Right cardiac atrium (tissue), 5 donors: ENCODE data around the gene TRIP4. TPM values are rescaled to one million over a fixed set of nuclear protein-coding genes. Genes with fewer than 3 reads are reported as not detected.

Source experiments
- ATAC-seq, 2 donors: fragments of 200-7000 bp; cut with Tn5 transposase; one replicate each; pipeline versions ENCODE4 v1.8.0 to v1.9.1; 2020; ENCODE audit warnings: moderate library complexity in 2 of 2, mild to moderate bottlenecking in 1 of 2
- DNase-seq, 3 donors: peaks; one replicate each; pipeline ENCODE4 v3.0.0-alpha.2; 2020
- H3K27ac ChIP-seq: one replicate; pipeline ENCODE4 v1.5.1; 2013; ENCODE audit warnings: mild to moderate bottlenecking, low read length, control low read depth, moderate library complexity
- H3K27me3 ChIP-seq: one replicate; pipeline ENCODE4 v1.6.1; 2013; ENCODE audit not compliant: control insufficient read depth, insufficient read depth
- H3K4me1 ChIP-seq: one replicate; pipeline ENCODE4 v1.6.1; 2013; ENCODE audit warnings: low read length; ENCODE audit not compliant: control insufficient read depth, insufficient read depth
- H3K4me3 ChIP-seq: one replicate; pipeline ENCODE4 v1.5.1; 2013; ENCODE audit warnings: low read length, control low read depth
- H3K9me3 ChIP-seq: one replicate; pipeline ENCODE4 v1.6.1; 2013; ENCODE audit warnings: low read length; ENCODE audit not compliant: control insufficient read depth
- WGBS: extraction: QIAGEN DNeasy Blood & Tissue Kit; methylation state at CpG from one replicate; pipeline ENCODE4 v1.1.7; 2013; 5-methylcytosine and 5-hydroxymethylcytosine counted together
- intact Hi-C, 4 donors: fragments of 100-400 bp; cut with DNase I; formaldehyde crosslinking; loops; one replicate each; pipeline versions ENCODE4 v1.11.0 to v1.14.0; 2022 to 2023
- polyA plus RNA-seq: library from polyadenylated mRNA; stranded (reverse); fragments of 200-250 nt; gene quantifications from one replicate; pipeline ENCODE4 v1.2.3, GENCODE V29; 2013
- total RNA-seq, 4 donors: library from RNA; stranded (reverse); fragmentation: NEBNext Ultra II Directional; extraction: Animal tissue kit (Norgen Biotek cat#: 25700); gene quantifications; one replicate each; pipeline ENCODE4 v1.2.1, GENCODE V29; 2021
- donor health status: healthy with polysubstance abuse.
- donor health status: DM: no; HTN: yes; CAD: no.
- donor health status: DM: no; HTN: no; CAD: no.
- donor health status: DM: no; HTN: yes; CAD: no; lungs with severe emphysema.
- donor health status: DM: yes; HTN: yes; CAD: no.

The TRIP4 gene
- total and polyA plus RNA-seq, 5 donors = 11.7 to 20.1 (median 18.3) TPM

DNA sequence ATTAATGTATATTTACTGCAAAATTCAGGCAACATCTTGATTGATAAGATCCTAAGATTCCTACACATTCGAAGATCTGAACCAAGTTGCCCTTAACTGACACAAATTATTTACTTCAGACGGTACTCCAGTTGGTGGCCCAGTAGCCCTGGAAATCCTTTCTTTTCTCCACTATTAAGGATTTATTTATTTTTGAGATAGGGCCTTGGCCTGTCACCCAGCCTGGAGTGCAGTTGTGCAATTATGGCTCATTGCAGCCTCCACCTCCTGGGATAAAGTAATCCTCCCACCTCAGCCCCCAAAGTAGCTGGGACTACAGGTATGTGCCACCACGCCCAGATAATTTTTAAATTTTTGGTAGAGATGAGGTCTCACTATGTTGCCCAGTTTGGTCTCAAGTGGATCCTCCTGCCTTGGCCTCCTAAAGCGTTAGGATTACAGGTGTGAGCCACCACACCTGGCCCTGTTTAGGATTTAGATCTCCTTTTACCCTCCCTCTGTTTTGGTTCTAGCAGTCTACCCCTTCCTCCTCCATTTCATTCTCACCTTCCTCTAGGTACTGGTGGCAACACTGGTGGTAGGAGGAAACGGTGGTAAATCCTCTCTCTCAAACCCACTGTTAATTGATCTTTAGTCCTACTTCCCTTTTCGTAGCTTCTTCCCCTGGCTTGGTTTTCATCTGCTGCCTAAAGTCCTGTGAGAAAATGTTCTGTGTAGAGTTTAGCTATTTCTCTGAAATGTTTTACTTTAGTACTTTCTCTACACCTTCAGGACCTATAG lies 60.1 kb downstream of the TRIP4 start:
- ATAC-seq (no peak), DNase-seq (no peak)
- H3K27me3 ChIP-seq = no peaks in the 10 kb centered on the region
- H3K4me3 ChIP-seq = no peak overlapping the region
- 89% methylated on average over 6 of the region's 6 CpGs for WGBS
- H3K9me3 ChIP-seq = no peaks in the 10 kb centered on the region
- intact Hi-C loops = no loop called here
- no peak overlapping the region for H3K27ac ChIP-seq
- H3K4me1 ChIP-seq = no peaks in the 10 kb centered on the region

DNA sequence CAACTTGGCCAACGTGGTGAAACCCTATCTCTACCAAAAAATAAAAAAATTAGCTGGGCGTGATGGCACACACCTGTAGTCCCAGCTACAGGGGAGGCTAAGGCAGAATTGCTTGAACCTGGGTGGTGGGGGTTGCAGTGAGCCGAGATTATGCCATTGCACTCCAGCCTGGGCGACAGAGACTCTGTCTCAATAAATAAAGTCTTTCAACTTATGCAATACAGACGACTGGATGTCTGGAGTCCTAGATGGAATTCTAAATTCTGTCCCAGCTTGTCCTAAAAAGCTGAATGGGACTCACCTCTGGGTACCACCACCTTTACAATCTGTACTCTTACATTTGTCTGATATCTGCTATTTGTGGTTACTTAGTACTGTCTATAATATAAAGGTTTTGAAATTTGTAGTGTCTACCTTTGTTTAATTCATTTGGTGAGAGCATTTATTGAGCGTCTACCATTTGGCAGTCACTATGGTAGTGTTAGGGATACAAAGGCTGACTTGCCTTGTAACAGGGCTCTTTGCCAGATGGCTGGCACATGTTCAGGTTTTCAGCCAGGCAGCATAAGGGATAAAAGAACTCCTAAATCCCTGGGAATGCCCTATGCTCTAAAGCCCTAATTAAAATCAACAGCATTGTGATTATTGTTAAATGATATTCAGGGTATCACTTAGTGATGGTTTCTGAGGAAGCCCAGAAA lies 65.5 kb downstream of the TRIP4 start:
- intact Hi-C loops = loop anchor here in 1 of 4 donors (10.0 kb wide), 1 partner anchor 192 kb away; no protein-coding TSS in a partner anchor
- ATAC-seq = no peak
- no peaks in the 10 kb centered on the region for H3K4me1 ChIP-seq

DNA sequence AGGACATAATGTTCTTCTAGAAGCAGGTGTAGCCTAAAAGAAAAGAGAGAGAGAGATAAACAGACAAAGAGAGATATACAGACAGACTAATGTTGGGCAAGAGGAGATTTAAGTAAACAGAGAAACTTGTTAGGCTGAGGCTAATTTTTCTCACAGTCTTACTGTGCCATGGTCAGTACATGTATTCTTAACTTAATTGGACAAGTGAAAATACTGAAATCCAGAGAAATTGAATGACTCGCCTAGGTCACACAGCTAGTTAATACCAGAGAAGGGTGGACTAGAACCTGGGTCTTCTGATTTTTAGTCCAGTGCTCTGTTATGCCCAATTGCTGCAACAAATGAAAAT lies 66.0 kb downstream of the TRIP4 start:
- H3K27me3 ChIP-seq = no peaks in the 10 kb centered on the region
- H3K4me1 ChIP-seq = no peaks in the 10 kb centered on the region
- H3K4me3 ChIP-seq = no peak overlapping the region
- no peak for ATAC-seq
- H3K9me3 ChIP-seq = no peaks in the 10 kb centered on the region
- 95% methylated on average over 1 of the region's 1 CpG for WGBS
- intact Hi-C loops = loop anchor here in 1 of 4 donors (10.0 kb wide), 1 partner anchor 191 kb away; no protein-coding TSS in a partner anchor
- H3K27ac ChIP-seq = no peak overlapping the region
- DNase-seq = no peak

More for the DNA sequence above, 65.5 kb downstream of the TRIP4 start:
- no peak overlapping the region for H3K4me3 ChIP-seq
- H3K27ac ChIP-seq = no peak overlapping the region
- H3K27me3 ChIP-seq = no peaks in the 10 kb centered on the region
- 70% methylated on average over 6 of the region's 6 CpGs for WGBS
- no peaks in the 10 kb centered on the region for H3K9me3 ChIP-seq
- peak; percentile 35 to 76 (median 58) for DNase-seq

- Histone ChIP-seq H3K9me3 (no peaks in the 10 kb centered on the region), H3K4me3 (no peak overlapping the region), H3K27me3 (no peaks in the 10 kb centered on the region), H3K4me1 (no peaks in the 10 kb centered on the region), H3K27ac (no peak overlapping the region)
- intact Hi-C loops = loop anchor here in 1 of 4 donors (10.0 kb wide), 1 partner anchor 191 kb away; no protein-coding TSS in a partner anchor
- DNase-seq = no peak
- ATAC-seq = no peak
These were observed 66.6 kb downstream of the TRIP4 start for GRCh38 chr15:64454282-64454681.

DNA sequence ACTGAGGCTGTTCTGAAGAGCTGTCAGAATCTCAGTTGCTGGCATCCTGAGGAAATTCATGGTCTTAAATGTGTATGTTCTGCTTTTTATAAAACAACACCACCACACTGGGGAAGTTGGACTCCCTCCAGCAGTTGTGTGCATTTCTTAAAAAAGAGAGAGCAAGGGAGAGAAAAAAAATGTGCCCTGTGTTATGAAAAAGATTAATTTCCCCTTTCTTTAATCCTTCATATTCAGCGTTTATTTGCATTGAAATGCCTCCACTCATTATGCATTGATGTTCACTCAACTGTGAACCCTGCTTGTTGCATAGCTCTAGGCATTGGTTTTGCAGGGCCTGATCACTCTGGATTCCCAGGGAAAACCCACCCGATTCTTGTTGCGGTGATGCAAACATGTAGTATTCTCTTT lies 68.3 kb downstream of the TRIP4 start:
- ATAC-seq (no peak), DNase-seq (peak in 2 of 3 donors; percentile 33 to 64)
- H3K9me3 ChIP-seq = no peaks in the 10 kb centered on the region
- no peak overlapping the region for H3K27ac ChIP-seq
- no peaks in the 10 kb centered on the region for H3K27me3 ChIP-seq
- H3K4me3 ChIP-seq = no peak overlapping the region
- no peaks in the 10 kb centered on the region for H3K4me1 ChIP-seq
- 64% methylated on average over 3 of the region's 3 CpGs for whole genome bisulfite sequencing
- intact Hi-C loops = loop anchor here in 1 of 4 donors (10.0 kb wide), 1 partner anchor 189 kb away; no protein-coding TSS in a partner anchor

DNA sequence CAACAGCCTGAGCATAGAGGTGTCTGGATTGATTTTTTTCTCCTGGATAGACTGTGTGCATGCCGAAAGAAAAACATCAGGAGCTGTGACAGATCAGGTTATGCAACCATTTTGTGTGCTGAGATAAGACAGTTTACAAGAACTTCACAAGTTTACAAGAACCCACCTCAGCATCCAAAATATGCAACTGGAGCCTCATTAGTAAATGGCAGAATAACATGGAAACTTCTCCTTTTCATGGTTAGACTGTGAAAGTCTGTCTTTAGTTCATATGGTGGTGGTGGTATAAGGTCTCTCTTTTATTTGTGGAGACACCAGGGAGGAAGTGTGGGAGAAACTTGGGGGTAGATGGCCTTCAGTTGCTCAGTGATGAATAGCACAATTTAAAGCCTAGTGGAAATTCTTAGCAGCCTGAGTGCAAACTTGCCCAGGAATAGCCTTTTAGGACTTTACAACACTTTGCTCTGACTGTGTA lies 69.0 kb downstream of the TRIP4 start:
- DNase-seq (no peak), ATAC-seq (no peak)
- H3K4me1 ChIP-seq = peaks cover 1% of the 10 kb centered on the region
- no peaks in the 10 kb centered on the region for H3K27me3 ChIP-seq
- no peak overlapping the region for H3K4me3 ChIP-seq
- intact Hi-C loops = loop anchor here in 1 of 4 donors (10.0 kb wide), 1 partner anchor 188 kb away; no protein-coding TSS in a partner anchor
- no peak overlapping the region for H3K27ac ChIP-seq
- no peaks in the 10 kb centered on the region for H3K9me3 ChIP-seq
- WGBS = 55% methylated on average over 1 of the region's 1 CpG

DNA sequence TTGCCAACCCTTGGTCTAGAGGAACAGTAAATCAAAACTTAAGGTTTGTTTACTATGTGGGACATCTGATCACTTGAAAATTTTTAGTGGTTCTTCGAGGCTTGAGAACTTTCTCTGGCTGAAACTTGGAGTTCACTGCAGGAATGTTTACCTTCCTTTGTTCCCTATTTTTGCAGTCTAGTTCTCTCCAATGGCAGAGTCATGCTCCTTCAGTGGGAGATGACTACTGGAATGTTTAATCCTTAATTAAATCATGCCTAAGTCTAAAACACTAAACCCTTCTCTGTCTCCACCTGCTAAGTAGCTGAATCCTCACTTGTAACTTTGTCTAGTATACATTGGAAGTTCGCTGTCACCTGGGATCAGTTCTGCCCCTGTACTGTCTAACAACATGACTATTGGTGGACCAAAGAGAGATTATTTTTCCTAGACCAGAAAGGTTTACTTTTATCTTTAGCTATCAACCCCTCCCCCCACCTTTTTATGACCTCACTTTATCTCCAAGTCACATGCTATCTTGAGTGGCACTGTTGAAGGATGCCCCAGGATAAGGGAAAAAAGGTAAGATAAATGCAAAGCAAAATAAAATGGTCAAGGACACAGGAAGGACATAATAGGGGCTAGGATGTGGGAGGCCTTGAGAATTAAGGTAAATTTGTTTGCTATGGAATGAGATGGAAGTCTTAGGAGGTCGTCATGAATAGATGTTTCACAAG lies 71.6 kb downstream of the TRIP4 start:
- peaks cover 6% of the 10 kb centered on the region for H3K4me1 ChIP-seq
- no peak for DNase-seq
- H3K27ac ChIP-seq = no peak overlapping the region
- H3K4me3 ChIP-seq = no peak overlapping the region
- no peaks in the 10 kb centered on the region for H3K9me3 ChIP-seq
- WGBS = 76% methylated on average over 3 of the region's 3 CpGs
- intact Hi-C loops = loop anchor here in 1 of 4 donors (10.0 kb wide), 1 partner anchor 186 kb away; no protein-coding TSS in a partner anchor
- no peaks in the 10 kb centered on the region for H3K27me3 ChIP-seq
- no peak for ATAC-seq

DNA sequence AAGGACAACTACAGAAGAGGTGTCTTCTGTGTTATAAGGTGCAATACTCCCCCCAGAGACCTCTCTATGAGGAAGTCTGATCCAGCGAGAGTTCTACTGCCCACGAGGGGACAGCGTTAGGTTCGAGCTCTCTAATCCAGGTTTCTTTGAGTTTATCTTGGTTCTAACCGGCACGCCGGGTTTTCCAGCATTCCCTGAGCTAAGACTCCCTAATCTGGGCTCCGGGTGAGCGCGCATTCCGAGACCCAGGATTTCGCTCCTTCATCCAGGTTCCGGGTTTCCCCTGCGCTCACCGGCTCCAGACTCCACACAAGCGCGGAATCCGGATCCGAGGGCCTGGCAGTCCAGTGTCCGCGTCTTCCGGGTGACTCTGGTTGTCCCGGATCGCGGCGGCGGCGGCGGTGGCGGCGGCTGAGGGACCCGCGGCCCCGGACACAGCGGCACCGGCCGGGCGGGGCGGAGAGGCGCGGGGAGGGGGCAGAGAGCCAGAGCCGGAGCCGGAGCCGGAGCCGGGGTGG lies 72.6 kb downstream of the TRIP4 start, which contains the start of gene ZNF609:
Gene ZNF609 (plus strand): TSS at position 373 of the 518 bp plus-strand sequence. CDS start 38,842 bp downstream, outside the sequence.
- ATAC-seq (peak; percentile 84 to 89), DNase-seq (peak; percentile 91 to 98 (median 97))
- under 1% methylated on average over 45 of the region's 45 CpGs for WGBS
- Histone ChIP-seq H3K27ac (peak within 1 kb of the TSS; percentile 93), H3K4me3 (peak within 1 kb of the TSS; percentile 100), H3K4me1 (peaks cover 6% of the 10 kb centered on the region), H3K9me3 (no peaks in the 10 kb centered on the region), H3K27me3 (no peaks in the 10 kb centered on the region)
- intact Hi-C loops = no loop called here

DNA sequence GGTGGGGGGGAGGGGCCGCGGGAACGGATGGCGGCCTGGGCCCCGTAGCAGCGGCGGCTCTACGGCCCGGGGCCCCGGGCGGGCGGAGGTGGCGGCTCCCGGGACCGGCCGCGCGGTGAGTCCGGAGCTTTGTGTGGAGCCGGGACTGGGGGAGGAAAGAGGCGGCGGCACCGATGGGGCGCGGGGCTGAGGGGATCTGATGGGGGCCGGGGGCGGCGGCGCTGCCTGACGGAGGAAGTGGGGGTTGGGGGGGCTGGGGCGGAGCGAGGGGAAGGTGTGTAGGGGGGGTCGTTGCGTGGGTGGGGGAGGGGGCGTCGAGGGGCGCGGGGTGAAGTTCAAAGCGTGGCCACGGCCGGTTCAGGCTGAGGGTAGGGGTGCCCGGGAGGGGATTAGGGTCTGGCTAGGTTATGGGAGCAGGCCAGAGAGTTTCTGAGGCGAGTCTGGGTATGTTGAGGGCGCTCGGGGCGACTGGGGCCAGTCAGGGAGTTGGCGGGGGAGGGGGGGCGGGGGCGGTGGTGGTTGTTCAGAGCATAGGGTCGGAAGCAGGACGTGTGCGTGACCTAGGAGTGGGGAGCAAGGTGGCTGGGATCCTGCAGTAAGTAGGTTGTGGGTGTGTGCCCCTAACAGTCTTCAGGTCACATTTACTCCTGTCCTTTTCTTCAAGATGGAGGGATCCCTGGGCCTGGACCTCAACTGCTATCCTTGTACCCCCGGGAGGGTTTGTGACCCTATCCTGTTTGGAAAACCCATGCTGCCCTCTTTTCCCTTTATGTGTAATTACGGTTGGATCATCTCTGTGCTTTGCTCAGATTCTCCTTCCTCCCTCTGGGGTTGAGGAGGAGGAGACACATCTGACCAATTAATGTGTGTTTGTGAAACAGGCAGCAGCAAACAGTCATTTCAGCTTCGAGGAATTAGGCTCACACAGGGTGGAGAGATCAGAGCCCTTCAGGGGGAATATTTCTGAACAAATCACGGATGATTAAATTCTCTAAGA lies 73.4 kb downstream of the TRIP4 start:
- Histone ChIP-seq H3K4me1 (peaks cover 6% of the 10 kb centered on the region), H3K27ac (peak overlapping the region; percentile 93), H3K4me3 (peak overlapping the region; percentile 100), H3K27me3 (no peaks in the 10 kb centered on the region), H3K9me3 (no peaks in the 10 kb centered on the region)
- WGBS = under 1% methylated on average over 56 of the region's 56 CpGs
- ATAC-seq (peak; percentile 76 to 80), DNase-seq (peak in 2 of 3 donors; percentile 35 to 52)
- intact Hi-C loops = no loop called here
